SJCRH30 (cell line): ENCODE data around the gene CDK6. TPM values are rescaled to one million over a fixed set of nuclear protein-coding genes. Genes with fewer than 3 reads are reported as not detected.
A peak's percentile ranks its signal among the peaks of the same experiment; 100 is the strongest.
"Not testable (repeated sequence)": the region's sequence is repeated elsewhere in the genome, so short reads cannot be mapped to it uniquely, and the experiment has no call there.

Experiments used
- DNase-seq, 2 experiments: peaks; one replicate each; pipeline ENCODE4 v3.0.0-alpha.2; 2015 to 2020
- H3K27ac ChIP-seq: fragments of 250-450 bp; sonication (Bioruptor Pico); 2 replicates; pipeline ENCODE4 v1.5.1; 2020; ENCODE audit warnings: mild to moderate bottlenecking, moderate library complexity
- H3K27me3 ChIP-seq: fragments of 250-450 bp; sonication (Bioruptor Pico); 2 replicates; pipeline ENCODE4 v1.5.1; 2020; ENCODE audit warnings: mild to moderate bottlenecking, moderate library complexity
- H3K36me3 ChIP-seq: fragments of 250-450 bp; sonication (Bioruptor Pico); 2 replicates; pipeline ENCODE4 v1.5.1; 2020; ENCODE audit warnings: mild to moderate bottlenecking, moderate library complexity
- H3K4me1 ChIP-seq: fragments of 250-450 bp; sonication (Bioruptor Pico); 2 replicates; pipeline ENCODE4 v1.5.1; 2020; ENCODE audit warnings: mild to moderate bottlenecking, moderate library complexity
- H3K4me3 ChIP-seq: fragments of 250-450 bp; sonication (Bioruptor Pico); 2 replicates; pipeline ENCODE4 v1.5.1; 2020; ENCODE audit warnings: mild to moderate bottlenecking, moderate library complexity
- H3K9me3 ChIP-seq: fragments of 250-450 bp; sonication (Bioruptor Pico); replicated peaks from 2 replicates; pipeline ENCODE4 v1.5.1; 2020; ENCODE audit warnings: mild to moderate bottlenecking, moderate library complexity
- total RNA-seq: library from RNA; depleted of rRNA; stranded (reverse); fragments of >200 nt; shearing (Covaris generic); gene quantifications from 2 replicates; pipeline ENCODE4 v1.2.3, GENCODE V29; 2014

CDK6 gene
- total RNA-seq, 1 experiment from 2014 or later: 194 TPM

DNA sequence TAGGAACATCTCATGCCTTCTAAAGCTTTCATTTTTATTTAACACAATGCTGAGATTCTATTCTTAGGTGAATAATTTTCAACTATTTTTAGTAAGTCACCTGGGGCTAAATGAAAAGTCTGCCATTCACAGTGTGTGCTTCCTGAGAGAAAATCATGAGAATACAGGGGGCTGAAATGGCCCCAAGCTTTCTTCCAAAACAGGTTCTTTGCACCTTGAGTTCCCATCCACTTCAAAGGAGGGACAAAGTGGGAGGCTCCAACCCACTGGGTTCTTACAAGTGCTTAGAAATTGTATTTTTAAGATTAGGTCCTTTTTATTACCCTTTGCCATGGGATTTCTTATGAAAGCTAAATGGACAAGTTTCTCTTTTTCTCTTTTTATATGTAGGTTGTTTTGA, 224.6 kb downstream of the CDK6 start:
- Histone ChIP-seq H3K27me3 (no peaks in the 10 kb centered on the region), H3K36me3 (peaks cover 19% of the 10 kb centered on the region), H3K27ac (peak overlapping the region; percentile 85), H3K9me3 (no peaks in the 10 kb centered on the region), H3K4me1 (peaks cover 55% of the 10 kb centered on the region), H3K4me3 (no peak overlapping the region)
- no peak for DNase-seq

DNA sequence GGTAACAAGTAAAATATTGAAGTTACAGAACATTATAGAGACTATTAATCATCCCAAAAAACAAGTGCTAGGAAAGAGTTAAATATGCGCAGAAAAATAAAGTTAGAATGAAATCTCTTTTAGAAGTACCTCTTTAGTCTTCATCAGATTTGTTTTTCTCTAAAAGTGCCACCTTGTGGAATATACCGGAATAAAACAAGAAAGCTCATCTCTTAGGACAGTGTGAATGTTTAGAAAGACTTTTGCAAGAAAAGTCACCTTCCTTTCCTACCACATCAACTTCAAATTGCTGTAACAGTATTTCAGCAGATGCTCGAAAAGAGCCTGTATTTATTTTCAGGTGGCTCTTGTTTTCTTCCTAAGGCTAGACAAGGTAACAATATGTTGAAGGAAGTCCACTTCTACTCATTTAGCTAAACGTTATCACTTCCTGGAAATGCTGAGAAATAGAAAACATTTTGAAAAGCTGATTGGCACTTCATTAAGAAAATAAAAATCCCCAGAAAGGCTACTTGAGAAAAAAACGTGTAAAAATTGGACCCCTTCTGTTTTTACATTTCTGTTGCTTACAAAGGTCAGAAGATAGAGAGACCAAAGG, 226.4 kb downstream of the CDK6 start:
- DNase-seq: peak in 1 of 2 experiments; percentile 57
- no peaks in the 10 kb centered on the region for H3K27me3 ChIP-seq
- no peak overlapping the region for H3K27ac ChIP-seq
- H3K4me1 ChIP-seq: peaks cover 40% of the 10 kb centered on the region
- H3K9me3 ChIP-seq: no peaks in the 10 kb centered on the region
- H3K36me3 ChIP-seq: peaks cover 28% of the 10 kb centered on the region
- no peak overlapping the region for H3K4me3 ChIP-seq

DNA sequence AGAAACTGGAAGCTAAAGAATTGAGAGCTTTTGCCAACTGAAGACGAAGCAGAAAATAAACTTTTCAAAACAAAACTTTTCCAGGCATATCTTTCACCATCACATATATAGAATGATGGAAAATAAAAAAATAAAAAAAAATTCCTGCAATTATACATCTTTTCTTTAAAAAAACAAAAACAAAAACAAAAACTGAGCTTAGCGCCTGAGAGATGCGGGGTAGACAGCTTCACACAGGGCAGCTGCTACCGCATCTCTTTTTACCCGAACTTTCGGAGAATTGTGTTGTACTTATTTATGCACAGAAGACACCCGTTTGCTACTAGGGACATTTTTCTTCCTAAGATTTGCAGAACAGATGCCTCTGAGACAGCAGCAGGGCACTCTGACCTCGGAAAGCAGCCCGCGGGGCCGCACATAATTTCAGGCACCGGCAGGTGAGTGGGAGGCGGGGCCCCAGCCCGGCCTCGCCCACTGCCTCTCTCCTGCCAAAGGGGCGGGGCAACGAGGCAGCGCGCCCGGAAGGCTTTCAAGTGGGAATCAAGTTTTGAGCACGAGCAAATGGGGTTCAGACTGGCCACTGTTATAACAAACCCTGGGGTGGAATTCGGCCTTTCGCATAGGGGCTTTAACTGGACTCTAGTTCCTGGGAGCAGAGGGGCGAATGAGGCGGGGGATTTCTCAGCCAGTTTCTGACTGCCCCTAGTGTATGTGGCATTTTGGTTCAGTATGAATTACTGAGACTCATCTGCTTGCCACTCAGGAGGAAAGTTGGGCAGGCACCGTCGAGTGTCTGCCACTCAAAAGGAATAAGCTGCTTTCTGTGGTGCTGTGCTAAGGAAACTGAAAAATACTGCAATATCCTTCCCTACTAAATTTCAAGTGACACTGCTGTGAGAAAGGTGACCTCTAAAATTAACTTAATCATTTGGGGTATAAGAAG, 227.7 kb downstream of the CDK6 start:
- no peak overlapping the region for H3K27ac ChIP-seq
- no peaks in the 10 kb centered on the region for H3K27me3 ChIP-seq
- no peaks in the 10 kb centered on the region for H3K9me3 ChIP-seq
- peaks cover 26% of the 10 kb centered on the region for H3K4me1 ChIP-seq
- no peak for DNase-seq
- no peak overlapping the region for H3K4me3 ChIP-seq
- H3K36me3 ChIP-seq: peaks cover 31% of the 10 kb centered on the region

DNA sequence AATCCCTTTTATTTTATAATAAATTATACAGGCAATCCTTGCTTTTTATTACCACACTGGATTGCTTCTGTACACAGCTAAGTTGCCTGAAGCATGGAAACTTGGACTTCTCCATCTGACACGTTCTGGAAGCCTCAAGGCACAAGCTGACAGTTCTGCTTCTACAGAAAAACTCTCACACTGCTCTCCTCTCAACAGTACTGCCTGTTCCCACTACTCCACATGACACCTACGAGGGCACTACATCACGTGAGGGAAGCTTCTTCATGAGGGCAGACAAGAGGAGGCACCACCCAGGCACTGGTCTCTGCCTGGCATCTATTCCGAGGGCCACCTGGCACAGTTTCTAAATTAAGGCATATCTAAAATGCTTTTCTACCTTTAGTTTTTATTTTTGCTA, 229.4 kb downstream of the CDK6 start:
- Histone ChIP-seq H3K27ac (no peak overlapping the region), H3K27me3 (no peaks in the 10 kb centered on the region), H3K4me3 (no peak overlapping the region), H3K9me3 (no peaks in the 10 kb centered on the region), H3K4me1 (peaks cover 9% of the 10 kb centered on the region), H3K36me3 (peaks cover 33% of the 10 kb centered on the region)
- no peak for DNase-seq

DNA sequence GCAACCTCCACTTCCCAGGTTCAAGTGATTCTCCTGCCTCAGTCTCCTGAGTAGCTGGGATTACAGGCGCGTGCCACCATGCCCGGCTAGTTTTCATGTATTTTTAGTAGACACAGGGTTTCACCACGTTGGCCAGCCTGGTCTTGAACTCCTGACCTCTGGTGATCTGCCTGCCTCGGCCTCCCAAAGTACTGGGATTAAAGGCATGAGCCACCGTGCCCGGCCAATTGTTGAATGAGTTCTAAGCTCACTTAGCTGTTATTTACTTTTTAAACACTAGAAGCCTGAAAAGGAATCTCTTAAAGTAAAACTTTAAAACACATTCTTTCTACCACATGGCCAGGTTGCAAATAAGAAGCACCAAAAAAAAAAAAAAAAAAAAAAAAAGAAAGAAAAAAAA, 231.9 kb downstream of the CDK6 start:
- H3K27ac ChIP-seq, H3K4me3 ChIP-seq, H3K4me1 ChIP-seq, H3K9me3 ChIP-seq, H3K27me3 ChIP-seq, DNase-seq: not testable (repeated sequence)
- peaks cover 27% of the 10 kb centered on the region for H3K36me3 ChIP-seq

DNA sequence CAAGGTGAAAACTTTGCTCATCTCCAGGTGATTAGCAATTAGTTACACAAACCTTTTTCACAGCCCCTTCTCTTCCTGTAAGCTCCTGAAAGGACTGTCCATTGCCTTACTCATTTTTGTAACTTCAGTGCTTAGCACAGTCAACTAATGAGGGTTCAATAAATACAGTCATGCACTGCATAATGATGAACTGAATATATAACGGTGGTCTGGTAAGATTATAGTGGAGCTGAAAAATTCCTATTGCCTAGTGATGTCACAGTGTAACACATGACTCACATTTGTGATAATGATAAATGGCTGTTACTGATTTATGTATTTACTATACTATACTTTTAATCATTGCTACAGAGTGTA, 233.3 kb downstream of the CDK6 start:
- peaks cover 27% of the 10 kb centered on the region for H3K36me3 ChIP-seq
- peaks cover under 1% of the 10 kb centered on the region; the same call in 1 of the 2 replicates for H3K4me1 ChIP-seq
- no peak overlapping the region for H3K4me3 ChIP-seq
- no peaks in the 10 kb centered on the region for H3K9me3 ChIP-seq
- no peak for DNase-seq
- no peak overlapping the region for H3K27ac ChIP-seq
- no peaks in the 10 kb centered on the region for H3K27me3 ChIP-seq

DNA sequence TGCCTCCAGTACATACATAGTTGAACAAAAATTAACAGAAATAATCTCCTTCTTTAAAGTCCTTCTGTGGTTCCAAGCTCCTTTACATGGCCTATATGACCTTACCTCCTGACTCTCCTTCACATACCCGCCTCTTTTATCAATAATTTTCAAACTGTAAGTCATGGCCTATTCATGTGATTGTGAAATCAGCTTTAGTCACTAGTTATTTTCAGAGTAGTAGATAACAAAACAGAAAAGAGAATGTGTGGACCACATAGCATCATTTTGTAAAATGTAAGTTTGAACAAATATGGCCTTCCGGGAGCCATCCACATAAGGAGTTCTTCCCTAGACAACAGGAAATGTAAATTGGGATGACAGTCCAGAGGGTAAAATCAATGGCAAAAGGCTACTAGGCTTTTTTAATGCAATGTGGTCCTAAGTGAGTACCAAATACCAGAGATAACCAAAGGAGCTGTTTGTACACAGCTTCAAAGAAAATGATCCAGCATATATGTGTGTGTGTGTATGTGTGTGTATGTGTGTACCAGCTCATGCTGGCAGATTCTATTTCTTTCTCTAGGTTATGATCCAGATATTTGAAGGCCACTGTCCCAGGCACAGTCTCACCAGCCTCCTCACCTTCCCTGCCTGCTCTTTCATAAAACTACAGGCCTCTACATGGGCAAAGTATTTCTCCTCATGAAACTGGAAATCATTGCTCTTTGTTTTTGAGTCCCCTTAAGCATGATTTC, 233.9 kb downstream of the CDK6 start:
- Histone ChIP-seq H3K4me3 (no peak overlapping the region), H3K27me3 (no peaks in the 10 kb centered on the region), H3K9me3 (no peaks in the 10 kb centered on the region), H3K4me1 (peaks cover 3% of the 10 kb centered on the region; the same call in 1 of the 2 replicates), H3K27ac (no peak overlapping the region), H3K36me3 (peaks cover 27% of the 10 kb centered on the region)
- no peak for DNase-seq

DNA sequence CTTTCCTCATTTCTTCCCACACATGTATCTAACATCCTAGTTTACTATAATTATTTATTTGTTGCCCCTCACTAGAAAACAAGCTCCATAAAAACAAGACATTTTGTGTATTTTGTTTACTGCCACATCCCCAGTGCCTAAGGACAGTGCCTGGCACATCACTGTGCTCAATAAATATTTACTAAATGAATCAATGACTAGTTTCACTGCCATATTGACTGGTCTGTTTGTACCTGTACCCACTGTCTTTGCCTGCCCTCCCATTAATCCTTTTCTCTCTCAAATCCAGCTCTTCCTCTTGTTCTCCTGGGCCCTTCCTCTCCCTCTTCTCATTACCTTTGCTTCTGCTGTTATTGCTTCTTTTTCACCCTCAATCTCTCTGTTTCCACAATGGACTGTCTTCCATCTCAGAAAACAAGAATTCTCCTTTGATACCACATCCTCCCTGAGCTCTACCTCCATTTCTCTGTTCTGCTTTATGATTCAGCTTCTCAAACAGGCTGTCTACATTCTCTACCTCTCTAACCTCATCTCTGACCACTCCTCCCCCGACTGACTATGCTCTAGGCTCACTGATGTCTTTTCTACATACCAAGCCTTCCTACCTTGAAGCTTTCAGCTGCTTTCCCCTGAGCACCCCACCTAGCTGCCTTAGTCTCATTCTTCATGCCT, 237.9 kb downstream of the CDK6 start:
- H3K4me3 ChIP-seq: no peak overlapping the region
- no peaks in the 10 kb centered on the region for H3K9me3 ChIP-seq
- H3K36me3 ChIP-seq: 0 out of 2 replicates have a peak, but pooled peaks cover 3% of the 10 kb centered on the region
- H3K4me1 ChIP-seq: peaks cover 3% of the 10 kb centered on the region; the same call in 1 of the 2 replicates
- no peak overlapping the region for H3K27ac ChIP-seq
- H3K27me3 ChIP-seq: no peaks in the 10 kb centered on the region
- no peak for DNase-seq

DNA sequence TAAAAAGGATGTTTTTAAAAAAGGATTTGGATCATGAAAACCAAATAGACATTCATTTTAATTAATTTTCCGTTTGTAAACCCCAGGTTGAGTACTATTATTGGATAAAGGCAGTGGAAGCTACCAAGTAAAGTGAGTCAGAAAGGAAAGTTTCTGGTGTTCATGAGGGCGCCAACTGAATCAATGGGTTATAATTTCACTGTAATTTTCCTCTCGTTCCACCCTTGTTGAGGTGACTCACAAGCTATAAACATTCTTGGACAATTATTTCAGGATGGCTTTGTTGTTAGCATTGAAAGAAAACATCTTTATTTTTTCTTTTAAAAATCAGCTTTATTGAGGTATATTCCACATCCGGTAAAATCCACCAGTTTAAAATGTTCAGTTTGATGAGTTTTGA, 241.1 kb downstream of the CDK6 start:
- Histone ChIP-seq H3K27me3 (no peaks in the 10 kb centered on the region), H3K4me1 (peaks cover 3% of the 10 kb centered on the region; the same call in 1 of the 2 replicates), H3K36me3 (no peaks in the 10 kb centered on the region), H3K9me3 (no peaks in the 10 kb centered on the region), H3K4me3 (no peak overlapping the region), H3K27ac (no peak overlapping the region)
- DNase-seq: no peak

DNA sequence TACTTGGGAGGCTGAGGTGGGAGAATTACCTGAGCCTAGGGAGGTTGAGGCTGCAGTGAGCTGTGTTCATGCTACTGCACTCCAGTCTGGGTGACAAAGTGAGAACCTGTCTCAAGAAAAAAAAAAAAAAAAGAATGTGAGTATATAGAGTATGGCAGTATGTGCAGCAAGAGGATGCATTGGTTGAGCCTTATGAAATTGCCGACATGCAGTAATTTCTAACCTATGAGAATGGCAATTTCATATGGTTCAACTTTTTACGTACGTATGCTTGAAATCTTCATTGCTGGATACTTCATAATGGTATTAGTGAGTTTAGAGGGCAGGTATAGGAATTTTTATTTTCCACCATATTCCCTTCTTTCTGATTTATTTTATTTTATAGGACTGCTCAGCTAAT, 241.6 kb downstream of the CDK6 start:
- Histone ChIP-seq H3K27ac (no peak overlapping the region), H3K9me3 (no peaks in the 10 kb centered on the region), H3K27me3 (no peaks in the 10 kb centered on the region), H3K4me3 (no peak overlapping the region), H3K4me1 (peaks cover 3% of the 10 kb centered on the region; the same call in 1 of the 2 replicates), H3K36me3 (no peaks in the 10 kb centered on the region)
- no peak for DNase-seq

DNA sequence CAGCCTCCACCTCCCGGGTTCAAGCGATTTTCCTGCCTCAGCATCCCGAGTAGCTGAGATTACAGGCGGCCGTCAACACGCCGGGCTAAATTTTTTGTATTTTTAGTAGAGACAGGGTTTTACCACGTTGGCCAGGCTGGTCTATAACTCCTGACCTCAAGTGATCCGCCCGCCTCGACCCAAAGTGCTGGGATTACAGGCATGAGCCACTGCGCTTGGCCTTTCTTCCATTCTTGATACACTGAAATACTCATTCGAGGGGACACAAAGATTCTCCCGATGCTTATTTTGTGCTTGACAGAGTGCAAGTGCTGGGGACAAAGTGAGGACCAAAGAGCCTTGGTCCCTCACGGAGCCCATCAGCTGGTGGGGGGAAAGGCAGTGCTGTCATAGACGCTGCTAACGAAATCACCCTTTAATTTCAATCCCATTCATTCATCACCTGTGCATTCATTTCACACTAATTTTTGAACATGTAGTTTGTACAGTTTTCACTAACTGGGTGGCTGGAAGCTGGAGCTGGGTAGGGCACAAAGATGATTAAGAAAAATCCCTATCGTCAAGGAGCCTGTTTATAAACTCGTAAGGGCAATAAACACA, 245.6 kb downstream of the CDK6 start:
- no peak for DNase-seq
- no peaks in the 10 kb centered on the region for H3K9me3 ChIP-seq
- peak overlapping the region; percentile 97 for H3K4me3 ChIP-seq
- H3K27ac ChIP-seq: no peak overlapping the region
- peaks cover 8% of the 10 kb centered on the region; the same call in 1 of the 2 replicates for H3K4me1 ChIP-seq
- no peaks in the 10 kb centered on the region for H3K27me3 ChIP-seq
- peaks cover 24% of the 10 kb centered on the region for H3K36me3 ChIP-seq

DNA sequence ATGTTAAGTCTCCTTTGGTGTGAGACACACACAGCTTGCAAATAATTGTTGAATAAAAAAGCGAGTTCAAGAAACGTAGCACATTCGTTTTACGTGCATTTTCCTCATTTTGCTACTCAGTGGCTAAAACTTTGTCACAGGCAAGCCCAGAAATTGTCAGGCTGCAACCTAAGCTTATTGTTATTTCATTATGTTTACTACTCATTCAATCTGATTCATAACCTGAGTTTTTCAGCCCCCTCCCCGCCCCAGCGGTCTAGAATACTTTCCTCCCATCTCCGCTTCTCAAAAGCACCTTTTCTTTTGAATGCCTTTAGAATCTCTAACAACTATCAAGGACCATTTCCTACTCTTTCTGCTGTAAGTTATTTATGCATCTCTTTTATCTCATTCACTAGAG, 247.3 kb downstream of the CDK6 start:
- peaks cover 8% of the 10 kb centered on the region; the same call in 1 of the 2 replicates for H3K4me1 ChIP-seq
- H3K27ac ChIP-seq: peak overlapping the region; percentile 97
- H3K9me3 ChIP-seq: no peaks in the 10 kb centered on the region; the same call in 1 of the 2 replicates
- no peaks in the 10 kb centered on the region for H3K27me3 ChIP-seq
- peaks cover 31% of the 10 kb centered on the region for H3K36me3 ChIP-seq
- no peak for DNase-seq
- peak overlapping the region; percentile 97 for H3K4me3 ChIP-seq

DNA sequence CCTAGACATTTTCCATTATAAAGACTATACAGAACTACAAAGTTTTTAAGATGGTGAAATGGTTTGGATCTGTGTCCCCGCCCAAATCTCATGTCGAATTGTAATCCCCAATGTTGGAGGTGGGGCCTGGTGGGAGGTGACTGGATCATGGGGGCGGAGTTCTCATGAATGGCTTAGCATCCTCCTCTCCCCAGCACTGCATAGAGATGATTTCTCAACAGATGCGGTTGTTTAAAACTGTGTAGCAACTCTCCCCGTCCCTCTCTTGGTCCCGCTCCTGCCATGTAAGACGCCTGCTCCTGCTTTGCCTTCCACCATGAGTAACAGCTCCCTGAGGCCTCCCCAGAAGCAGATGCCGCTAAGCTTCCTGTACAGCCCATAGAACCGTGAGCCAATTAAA, 247.8 kb downstream of the CDK6 start:
- no peaks in the 10 kb centered on the region; the same call in 1 of the 2 replicates for H3K9me3 ChIP-seq
- H3K27me3 ChIP-seq: no peaks in the 10 kb centered on the region
- DNase-seq: peak; percentile 14 to 41
- peaks cover 8% of the 10 kb centered on the region; the same call in 1 of the 2 replicates for H3K4me1 ChIP-seq
- H3K36me3 ChIP-seq: peaks cover 31% of the 10 kb centered on the region
- peak overlapping the region; percentile 97; the same call in 1 of the 2 replicates for H3K27ac ChIP-seq
- H3K4me3 ChIP-seq: peak overlapping the region; percentile 97

DNA sequence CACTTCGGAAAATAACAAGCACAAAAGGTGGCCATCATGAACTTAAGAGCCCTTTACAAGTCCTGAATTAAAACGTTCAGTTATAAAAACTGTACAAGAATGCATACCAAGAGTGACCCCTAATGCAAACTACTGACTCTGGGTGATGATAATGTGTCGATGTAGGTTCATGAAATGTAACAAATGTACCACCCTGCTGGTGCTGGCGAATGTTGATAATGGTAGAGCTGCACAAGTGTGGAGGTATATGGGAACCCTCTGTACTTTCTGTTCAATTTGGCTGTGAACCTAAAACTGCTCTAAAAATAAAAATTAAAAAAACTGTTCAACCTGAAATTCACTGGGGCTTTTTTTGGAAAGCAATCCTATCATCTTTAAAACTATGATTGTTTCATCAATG, 249.5 kb downstream of the CDK6 start:
- H3K36me3 ChIP-seq: peaks cover 43% of the 10 kb centered on the region
- DNase-seq: no peak
- H3K4me1 ChIP-seq: peaks cover 8% of the 10 kb centered on the region; the same call in 1 of the 2 replicates
- H3K9me3 ChIP-seq: no peaks in the 10 kb centered on the region; the same call in 1 of the 2 replicates
- H3K27ac ChIP-seq: no peak overlapping the region
- H3K4me3 ChIP-seq: no peak overlapping the region
- no peaks in the 10 kb centered on the region for H3K27me3 ChIP-seq
